ENCODE results near the gene ANTXR1. TPM values are rescaled to one million over a fixed set of nuclear protein-coding genes. Genes with fewer than 3 reads are reported as not detected.

Gene ANTXR1
- total and polyA plus RNA-seq, 4 experiments from 2014 or later = 0.58 TPM; not detected in 3

GRCh38 chr2:68989035-68989434 lies 23.9 kb upstream of the ANTXR1 start:
- Mint-ChIP-seq H3K36me3 (no peaks in the 10 kb centered on the region), H3K4me1 (no peaks in the 10 kb centered on the region), H3K9me3 (peaks cover 0 to 3% (median 0%) of the 10 kb centered on the region in 8 donors), H3K4me3 (no peak overlapping the region), H3K27ac (no peak overlapping the region), H3K27me3 (peaks cover 6 to 12% of the 10 kb centered on the region in 2 donors)
- H3K36me3 ChIP-seq (ENCODE audit: insufficient read depth, low read length) = no peaks in the 10 kb centered on the region
- H3K4me3 ChIP-seq (ENCODE audit: low read length in 2 of 2) = no peak overlapping the region
- no peaks in the 10 kb centered on the region for H3K4me1 ChIP-seq (ENCODE audit: insufficient read depth, low read length)
- no peak for DNase-seq
- ChIA-PET CTCF (ENCODE audit: partially characterized antibody) (no interaction called here), POLR2A (ENCODE audit: partially characterized antibody) (no interaction called here)
- intact Hi-C loops (cut with micrococcal nuclease) = no loop called here
- H3K27ac ChIP-seq (ENCODE audit: low read depth, low read length) = no peak overlapping the region
- H3K9me3 ChIP-seq (ENCODE audit: control insufficient read depth in 1 of 2, low read length in 2 of 2) = no peaks in the 10 kb centered on the region
- H3K27me3 ChIP-seq (ENCODE audit: insufficient read depth, low read length) = no peaks in the 10 kb centered on the region

DNA sequence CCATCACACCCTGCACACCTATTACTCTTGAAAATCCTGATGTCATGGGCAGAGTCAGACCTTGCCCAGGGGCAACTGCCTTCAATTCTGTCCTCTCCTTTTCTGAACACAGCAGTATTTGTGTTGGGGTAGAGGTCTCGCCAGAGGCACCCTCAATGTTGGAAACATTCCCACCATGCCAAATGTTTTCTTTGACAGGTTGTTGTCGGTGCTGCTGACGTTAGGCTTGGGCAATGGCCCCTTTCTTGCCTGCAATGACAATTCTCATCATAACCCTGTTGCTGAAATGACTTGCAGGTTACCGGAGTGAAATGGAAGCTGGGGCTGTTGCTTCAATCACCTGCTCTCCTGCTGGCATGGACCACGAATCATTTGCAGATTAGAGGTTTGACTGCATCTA lies 20.6 kb upstream of the ANTXR1 start:
- H3K4me1 ChIP-seq (ENCODE audit: insufficient read depth, low read length) = no peaks in the 10 kb centered on the region
- ChIA-PET CTCF (ENCODE audit: partially characterized antibody) (no interaction called here), POLR2A (ENCODE audit: partially characterized antibody) (no interaction called here)
- Mint-ChIP-seq H3K27me3 (peaks cover 11 to 16% of the 10 kb centered on the region in 2 donors), H3K9me3 (no peaks in the 10 kb centered on the region), H3K36me3 (no peaks in the 10 kb centered on the region), H3K27ac (no peak overlapping the region), H3K4me1 (no peaks in the 10 kb centered on the region), H3K4me3 (no peak overlapping the region)
- H3K4me3 ChIP-seq (ENCODE audit: low read length in 2 of 2) = no peak overlapping the region
- no peaks in the 10 kb centered on the region for H3K36me3 ChIP-seq (ENCODE audit: insufficient read depth, low read length)
- no peak for DNase-seq
- H3K27me3 ChIP-seq (ENCODE audit: insufficient read depth, low read length) = peaks cover 4% of the 10 kb centered on the region
- H3K27ac ChIP-seq (ENCODE audit: low read depth, low read length) = no peak overlapping the region
- intact Hi-C loops (cut with micrococcal nuclease) = no loop called here
- H3K9me3 ChIP-seq (ENCODE audit: control insufficient read depth in 1 of 2, low read length in 2 of 2) = no peaks in the 10 kb centered on the region

DNA sequence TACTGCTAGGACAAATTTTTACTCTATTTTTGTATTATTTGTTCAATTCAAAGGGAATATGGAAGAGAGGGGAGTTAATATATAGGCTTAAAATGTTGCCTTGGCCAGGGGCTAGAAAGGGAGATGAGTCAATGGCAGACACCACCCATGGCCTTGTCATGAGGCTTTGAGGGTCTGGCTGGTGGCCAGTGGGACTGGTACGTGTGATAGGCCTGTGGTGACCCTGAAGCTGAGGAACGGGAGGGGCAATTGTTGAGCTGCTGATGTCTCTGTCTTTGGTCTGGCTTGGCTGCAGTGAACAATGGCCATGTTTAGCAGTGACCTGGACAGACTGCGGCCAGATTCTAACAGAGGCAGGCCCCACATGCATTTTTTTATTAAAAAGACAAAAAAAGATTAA lies 20.0 kb upstream of the ANTXR1 start:
- peaks cover 11 to 16% of the 10 kb centered on the region in 2 donors for H3K27me3 Mint-ChIP-seq
- H3K36me3 ChIP-seq (ENCODE audit: insufficient read depth, low read length) = no peaks in the 10 kb centered on the region
- no peak overlapping the region for H3K4me3 ChIP-seq (ENCODE audit: low read length in 2 of 2)
- no peak for DNase-seq
- H3K27me3 ChIP-seq (ENCODE audit: insufficient read depth, low read length) = peaks cover 4% of the 10 kb centered on the region
- POLR2A ChIA-PET (ENCODE audit: partially characterized antibody) = no interaction called here
- H3K4me3 Mint-ChIP-seq = no peak overlapping the region
- CTCF ChIA-PET (ENCODE audit: partially characterized antibody) = no interaction called here
- H3K4me1 ChIP-seq (ENCODE audit: insufficient read depth, low read length) = no peaks in the 10 kb centered on the region
- no peak overlapping the region for H3K27ac Mint-ChIP-seq
- H3K9me3 Mint-ChIP-seq = no peaks in the 10 kb centered on the region
- no peaks in the 10 kb centered on the region for H3K4me1 Mint-ChIP-seq
- no peak overlapping the region for H3K27ac ChIP-seq (ENCODE audit: low read depth, low read length)
- H3K9me3 ChIP-seq (ENCODE audit: control insufficient read depth in 1 of 2, low read length in 2 of 2) = no peaks in the 10 kb centered on the region
- H3K36me3 Mint-ChIP-seq = no peaks in the 10 kb centered on the region
- intact Hi-C loops (cut with micrococcal nuclease) = no loop called here

- Histone ChIP-seq H3K27ac (ENCODE audit: low read depth, low read length) (no peak overlapping the region), H3K4me1 (ENCODE audit: insufficient read depth, low read length) (no peaks in the 10 kb centered on the region), H3K4me3 (ENCODE audit: low read length in 2 of 2) (no peak overlapping the region), H3K27me3 (ENCODE audit: insufficient read depth, low read length) (peaks cover 4% of the 10 kb centered on the region), H3K9me3 (ENCODE audit: control insufficient read depth in 1 of 2, low read length in 2 of 2) (no peaks in the 10 kb centered on the region), H3K36me3 (ENCODE audit: insufficient read depth, low read length) (no peaks in the 10 kb centered on the region)
- Mint-ChIP-seq H3K27me3 (peaks cover 14 to 18% of the 10 kb centered on the region in 2 donors), H3K4me1 (no peaks in the 10 kb centered on the region), H3K4me3 (no peak overlapping the region), H3K27ac (no peak overlapping the region), H3K9me3 (no peaks in the 10 kb centered on the region), H3K36me3 (no peaks in the 10 kb centered on the region)
- CTCF ChIA-PET (ENCODE audit: partially characterized antibody) = no interaction called here
- POLR2A ChIA-PET (ENCODE audit: partially characterized antibody) = no interaction called here
- no peak for DNase-seq
- intact Hi-C loops (cut with micrococcal nuclease) = no loop called here
These were observed 19.3 kb upstream of the ANTXR1 start for GRCh38 chr2:68993660-68994059.

DNA sequence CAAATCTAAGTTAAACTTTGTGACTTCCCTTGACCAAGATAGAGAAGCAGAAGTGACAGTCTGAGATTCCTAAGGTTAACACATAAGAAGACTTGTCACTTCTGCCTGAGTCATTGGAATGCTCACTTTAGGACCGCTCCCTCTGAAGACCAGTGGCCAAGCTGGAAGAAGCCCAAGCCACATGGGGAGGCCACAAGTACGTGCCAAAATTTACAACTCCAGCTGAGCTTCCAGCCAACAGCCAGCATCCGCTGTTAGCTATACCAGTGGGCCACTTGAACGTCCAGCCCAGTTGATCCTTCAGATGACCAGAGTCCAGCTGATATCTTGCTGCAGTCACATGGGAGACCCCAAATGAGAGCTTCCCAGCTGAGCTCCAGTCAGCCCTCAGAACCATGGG lies 18.1 kb upstream of the ANTXR1 start:
- H3K9me3 Mint-ChIP-seq = peaks cover 0 to 6% (median 0%) of the 10 kb centered on the region in 8 donors
- peaks cover 4% of the 10 kb centered on the region for H3K27me3 ChIP-seq (ENCODE audit: insufficient read depth, low read length)
- H3K27me3 Mint-ChIP-seq = peaks cover 15 to 24% of the 10 kb centered on the region in 2 donors
- intact Hi-C loops (cut with micrococcal nuclease) = no loop called here
- no peaks in the 10 kb centered on the region for H3K4me1 Mint-ChIP-seq
- H3K4me3 ChIP-seq (ENCODE audit: low read length in 2 of 2) = no peak overlapping the region
- no peak overlapping the region for H3K27ac Mint-ChIP-seq
- no peaks in the 10 kb centered on the region for H3K36me3 ChIP-seq (ENCODE audit: insufficient read depth, low read length)
- H3K4me3 Mint-ChIP-seq = no peak overlapping the region
- no peak for DNase-seq
- H3K4me1 ChIP-seq (ENCODE audit: insufficient read depth, low read length) = no peaks in the 10 kb centered on the region
- ChIA-PET CTCF (ENCODE audit: partially characterized antibody) (no interaction called here), POLR2A (ENCODE audit: partially characterized antibody) (no interaction called here)
- no peaks in the 10 kb centered on the region for H3K36me3 Mint-ChIP-seq
- no peak overlapping the region for H3K27ac ChIP-seq (ENCODE audit: low read depth, low read length)
- no peaks in the 10 kb centered on the region for H3K9me3 ChIP-seq (ENCODE audit: control insufficient read depth in 1 of 2, low read length in 2 of 2)

- Mint-ChIP-seq H3K36me3 (no peaks in the 10 kb centered on the region), H3K4me1 (no peaks in the 10 kb centered on the region), H3K27ac (no peak overlapping the region), H3K27me3 (peaks cover 10 to 20% of the 10 kb centered on the region in 2 donors), H3K9me3 (peaks cover 0 to 7% (median 0%) of the 10 kb centered on the region in 8 donors), H3K4me3 (no peak overlapping the region)
- Histone ChIP-seq H3K27ac (ENCODE audit: low read depth, low read length) (no peak overlapping the region), H3K4me3 (ENCODE audit: low read length in 2 of 2) (no peak overlapping the region), H3K36me3 (ENCODE audit: insufficient read depth, low read length) (no peaks in the 10 kb centered on the region), H3K27me3 (ENCODE audit: insufficient read depth, low read length) (peaks cover 4% of the 10 kb centered on the region), H3K4me1 (ENCODE audit: insufficient read depth, low read length) (no peaks in the 10 kb centered on the region), H3K9me3 (ENCODE audit: control insufficient read depth in 1 of 2, low read length in 2 of 2) (no peaks in the 10 kb centered on the region)
- ChIA-PET POLR2A (ENCODE audit: partially characterized antibody) (no interaction called here), CTCF (ENCODE audit: partially characterized antibody) (interaction anchor here (2.7 kb wide), 1 partner anchor 16 kb away, joined by 7 read pairs; the partner anchor contains the start of gene ANTXR1)
- no peak for DNase-seq
- intact Hi-C loops (cut with micrococcal nuclease) = no loop called here
These were observed 17.1 kb upstream of the ANTXR1 start for GRCh38 chr2:68995916-68996315.

GRCh38 chr2:68997401-68997800 lies 15.6 kb upstream of the ANTXR1 start:
- Mint-ChIP-seq H3K4me1 (no peaks in the 10 kb centered on the region), H3K27ac (no peak overlapping the region), H3K27me3 (peaks cover 16 to 30% of the 10 kb centered on the region in 2 donors), H3K36me3 (peaks cover 0 to 8% of the 10 kb centered on the region in 2 donors), H3K4me3 (no peak overlapping the region), H3K9me3 (peaks cover 0 to 15% (median 11%) of the 10 kb centered on the region in 8 donors)
- H3K27me3 ChIP-seq (ENCODE audit: insufficient read depth, low read length) = peaks cover 4% of the 10 kb centered on the region
- intact Hi-C loops (cut with micrococcal nuclease) = no loop called here
- no peaks in the 10 kb centered on the region for H3K9me3 ChIP-seq (ENCODE audit: control insufficient read depth in 1 of 2, low read length in 2 of 2)
- H3K36me3 ChIP-seq (ENCODE audit: insufficient read depth, low read length) = no peaks in the 10 kb centered on the region
- CTCF ChIA-PET (ENCODE audit: partially characterized antibody) = interaction anchor here (1.4 to 2.7 kb wide), 2 partner anchors 15 to 17 kb away, joined by 4 to 7 read pairs; partner anchors contain the start of gene ANTXR1
- no peaks in the 10 kb centered on the region for H3K4me1 ChIP-seq (ENCODE audit: insufficient read depth, low read length)
- no peak overlapping the region for H3K4me3 ChIP-seq (ENCODE audit: low read length in 2 of 2)
- POLR2A ChIA-PET (ENCODE audit: partially characterized antibody) = no interaction called here
- H3K27ac ChIP-seq (ENCODE audit: low read depth, low read length) = no peak overlapping the region
- no peak for DNase-seq

- no peak overlapping the region for H3K27ac Mint-ChIP-seq
- no peaks in the 10 kb centered on the region for H3K36me3 ChIP-seq (ENCODE audit: insufficient read depth, low read length)
- H3K9me3 ChIP-seq (ENCODE audit: control insufficient read depth in 1 of 2, low read length in 2 of 2) = no peaks in the 10 kb centered on the region
- no peak overlapping the region for H3K27ac ChIP-seq (ENCODE audit: low read depth, low read length)
- peaks cover 0 to 27% (median 22%) of the 10 kb centered on the region in 8 donors for H3K9me3 Mint-ChIP-seq
- POLR2A ChIA-PET (ENCODE audit: partially characterized antibody) = no interaction called here
- no peaks in the 10 kb centered on the region for H3K4me1 Mint-ChIP-seq
- peaks cover 0 to 14% of the 10 kb centered on the region in 2 donors for H3K36me3 Mint-ChIP-seq
- no peaks in the 10 kb centered on the region for H3K27me3 ChIP-seq (ENCODE audit: insufficient read depth, low read length)
- CTCF ChIA-PET (ENCODE audit: partially characterized antibody) = interaction anchor here (0.8 to 5.4 kb wide), 2 partner anchors 10 to 13 kb away, joined by 3 to 24 read pairs; partner anchors contain the start of gene ANTXR1
- intact Hi-C loops (cut with micrococcal nuclease) = no loop called here
- peaks cover 21 to 44% of the 10 kb centered on the region in 2 donors for H3K27me3 Mint-ChIP-seq
- no peak overlapping the region for H3K4me3 Mint-ChIP-seq
- H3K4me1 ChIP-seq (ENCODE audit: insufficient read depth, low read length) = no peaks in the 10 kb centered on the region
- no peak overlapping the region for H3K4me3 ChIP-seq (ENCODE audit: low read length in 2 of 2)
- no peak for DNase-seq
These were observed 11.1 kb upstream of the ANTXR1 start for GRCh38 chr2:69001879-69002278.
